Ovary (tissue), 3 donors: ENCODE measurements around the gene TECTB.

Experiments
- CTCF ChIP-seq, 3 donors: fragments of 450-650 bp in 2 of 3; fragments of 200-600 bp in 1 of 3; IDR thresholded peaks; one replicate each; pipeline versions ENCODE4 v1.5.1 to v1.8.0; 2016 to 2022; ENCODE audit warnings: antibody characterized with exemption in 3 of 3, mild to moderate bottlenecking in 1 of 3
- EP300 ChIP-seq: sonication (generic); formaldehyde crosslinking; IDR thresholded peaks from one replicate; pipeline ENCODE4 v1.6.1; 2017; ENCODE audit warnings: antibody characterized with exemption
- POLR2A ChIP-seq: fragments of 450-650 bp; IDR thresholded peaks from one replicate; pipeline ENCODE4 v1.6.1; 2017; ENCODE audit warnings: antibody characterized with exemption, mild to moderate bottlenecking, moderate library complexity
- donor health status: DM: no; HTN: no; CAD: no.

GRCh38 chr10:112290054-112290373, 6.8 kb downstream of the TECTB start:
- TF ChIP-seq EP300 = no peak
- TF ChIP-seq CTCF (IDR thresholded peaks at IDR 0.05) = no peak
- TF ChIP-seq POLR2A = no peak
